Measurements from ENCODE around the gene KRTAP4-6.

DNA sequence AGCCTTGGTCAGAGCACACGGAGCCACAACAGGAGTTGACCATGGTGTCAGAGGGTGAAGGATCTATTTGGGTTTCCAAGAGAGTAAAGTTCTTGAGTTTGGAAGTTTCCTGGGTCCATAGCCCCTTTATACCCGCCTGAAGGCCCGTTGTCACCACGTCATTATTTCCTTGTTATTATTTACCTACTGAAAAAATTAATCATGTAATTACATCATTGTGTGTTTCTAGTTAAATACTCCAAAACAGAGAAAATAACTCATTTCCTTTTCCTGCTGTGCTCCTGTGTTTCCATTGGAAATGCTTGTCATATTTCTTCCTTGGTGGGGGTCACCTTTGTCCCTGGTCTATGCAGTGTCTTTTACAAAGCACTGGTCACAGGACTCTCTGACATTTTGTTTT, 42.3 kb downstream of the KRTAP4-6 start, which contains the start of gene KRTAP4-8:
- TF ChIP-seq, protein P1, sequence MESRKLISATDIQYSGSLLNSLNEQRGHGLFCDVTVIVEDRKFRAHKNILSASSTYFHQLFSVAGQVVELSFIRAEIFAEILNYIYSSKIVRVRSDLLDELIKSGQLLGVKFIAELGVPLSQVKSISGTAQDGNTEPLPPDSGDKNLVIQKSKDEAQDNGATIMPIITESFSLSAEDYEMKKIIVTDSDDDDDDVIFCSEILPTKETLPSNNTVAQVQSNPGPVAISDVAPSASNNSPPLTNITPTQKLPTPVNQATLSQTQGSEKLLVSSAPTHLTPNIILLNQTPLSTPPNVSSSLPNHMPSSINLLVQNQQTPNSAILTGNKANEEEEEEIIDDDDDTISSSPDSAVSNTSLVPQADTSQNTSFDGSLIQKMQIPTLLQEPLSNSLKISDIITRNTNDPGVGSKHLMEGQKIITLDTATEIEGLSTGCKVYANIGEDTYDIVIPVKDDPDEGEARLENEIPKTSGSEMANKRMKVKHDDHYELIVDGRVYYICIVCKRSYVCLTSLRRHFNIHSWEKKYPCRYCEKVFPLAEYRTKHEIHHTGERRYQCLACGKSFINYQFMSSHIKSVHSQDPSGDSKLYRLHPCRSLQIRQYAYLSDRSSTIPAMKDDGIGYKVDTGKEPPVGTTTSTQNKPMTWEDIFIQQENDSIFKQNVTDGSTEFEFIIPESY (CRISPR knock-in tag; IDR thresholded peaks at IDR 0.05) = no peak
- no peak for TF ChIP-seq HIVEP1 (CRISPR knock-in tag; IDR thresholded peaks at IDR 0.05)
- no peak for TF ChIP-seq MED8 (CRISPR knock-in tag; IDR thresholded peaks at IDR 0.05; ENCODE audit: insufficient replicate concordance)
- TF ChIP-seq SIX1 (CRISPR knock-in tag; IDR thresholded peaks at IDR 0.05; ENCODE audit: borderline replicate concordance) = no peak
- no peak for TF ChIP-seq SCMH1 (CRISPR knock-in tag; IDR thresholded peaks at IDR 0.05; ENCODE audit: borderline replicate concordance)
- TF ChIP-seq SP2 (CRISPR knock-in tag; IDR thresholded peaks at IDR 0.05) = no peak
- no peak for TF ChIP-seq MXD1 (CRISPR knock-in tag; IDR thresholded peaks at IDR 0.05)
- no peak for TF ChIP-seq CTCF (CRISPR knock-in tag; IDR thresholded peaks at IDR 0.05)
- TF ChIP-seq FOXM1 (CRISPR knock-in tag; IDR thresholded peaks at IDR 0.05) = no peak
- TF ChIP-seq, protein P2, sequence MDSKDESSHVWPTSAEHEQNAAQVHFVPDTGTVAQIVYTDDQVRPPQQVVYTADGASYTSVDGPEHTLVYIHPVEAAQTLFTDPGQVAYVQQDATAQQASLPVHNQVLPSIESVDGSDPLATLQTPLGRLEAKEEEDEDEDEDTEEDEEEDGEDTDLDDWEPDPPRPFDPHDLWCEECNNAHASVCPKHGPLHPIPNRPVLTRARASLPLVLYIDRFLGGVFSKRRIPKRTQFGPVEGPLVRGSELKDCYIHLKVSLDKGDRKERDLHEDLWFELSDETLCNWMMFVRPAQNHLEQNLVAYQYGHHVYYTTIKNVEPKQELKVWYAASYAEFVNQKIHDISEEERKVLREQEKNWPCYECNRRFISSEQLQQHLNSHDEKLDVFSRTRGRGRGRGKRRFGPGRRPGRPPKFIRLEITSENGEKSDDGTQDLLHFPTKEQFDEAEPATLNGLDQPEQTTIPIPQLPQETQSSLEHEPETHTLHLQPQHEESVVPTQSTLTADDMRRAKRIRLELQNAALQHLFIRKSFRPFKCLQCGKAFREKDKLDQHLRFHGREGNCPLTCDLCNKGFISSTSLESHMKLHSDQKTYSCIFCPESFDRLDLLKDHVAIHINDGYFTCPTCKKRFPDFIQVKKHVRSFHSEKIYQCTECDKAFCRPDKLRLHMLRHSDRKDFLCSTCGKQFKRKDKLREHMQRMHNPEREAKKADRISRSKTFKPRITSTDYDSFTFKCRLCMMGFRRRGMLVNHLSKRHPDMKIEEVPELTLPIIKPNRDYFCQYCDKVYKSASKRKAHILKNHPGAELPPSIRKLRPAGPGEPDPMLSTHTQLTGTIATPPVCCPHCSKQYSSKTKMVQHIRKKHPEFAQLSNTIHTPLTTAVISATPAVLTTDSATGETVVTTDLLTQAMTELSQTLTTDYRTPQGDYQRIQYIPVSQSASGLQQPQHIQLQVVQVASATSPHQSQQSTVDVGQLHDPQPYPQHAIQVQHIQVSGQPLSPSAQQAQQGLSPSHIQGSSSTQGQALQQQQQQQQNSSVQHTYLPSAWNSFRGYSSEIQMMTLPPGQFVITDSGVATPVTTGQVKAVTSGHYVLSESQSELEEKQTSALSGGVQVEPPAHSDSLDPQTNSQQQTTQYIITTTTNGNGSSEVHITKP (CRISPR knock-in tag; IDR thresholded peaks at IDR 0.05; ENCODE audit: low read depth) = no peak
- TF ChIP-seq, protein P3, sequence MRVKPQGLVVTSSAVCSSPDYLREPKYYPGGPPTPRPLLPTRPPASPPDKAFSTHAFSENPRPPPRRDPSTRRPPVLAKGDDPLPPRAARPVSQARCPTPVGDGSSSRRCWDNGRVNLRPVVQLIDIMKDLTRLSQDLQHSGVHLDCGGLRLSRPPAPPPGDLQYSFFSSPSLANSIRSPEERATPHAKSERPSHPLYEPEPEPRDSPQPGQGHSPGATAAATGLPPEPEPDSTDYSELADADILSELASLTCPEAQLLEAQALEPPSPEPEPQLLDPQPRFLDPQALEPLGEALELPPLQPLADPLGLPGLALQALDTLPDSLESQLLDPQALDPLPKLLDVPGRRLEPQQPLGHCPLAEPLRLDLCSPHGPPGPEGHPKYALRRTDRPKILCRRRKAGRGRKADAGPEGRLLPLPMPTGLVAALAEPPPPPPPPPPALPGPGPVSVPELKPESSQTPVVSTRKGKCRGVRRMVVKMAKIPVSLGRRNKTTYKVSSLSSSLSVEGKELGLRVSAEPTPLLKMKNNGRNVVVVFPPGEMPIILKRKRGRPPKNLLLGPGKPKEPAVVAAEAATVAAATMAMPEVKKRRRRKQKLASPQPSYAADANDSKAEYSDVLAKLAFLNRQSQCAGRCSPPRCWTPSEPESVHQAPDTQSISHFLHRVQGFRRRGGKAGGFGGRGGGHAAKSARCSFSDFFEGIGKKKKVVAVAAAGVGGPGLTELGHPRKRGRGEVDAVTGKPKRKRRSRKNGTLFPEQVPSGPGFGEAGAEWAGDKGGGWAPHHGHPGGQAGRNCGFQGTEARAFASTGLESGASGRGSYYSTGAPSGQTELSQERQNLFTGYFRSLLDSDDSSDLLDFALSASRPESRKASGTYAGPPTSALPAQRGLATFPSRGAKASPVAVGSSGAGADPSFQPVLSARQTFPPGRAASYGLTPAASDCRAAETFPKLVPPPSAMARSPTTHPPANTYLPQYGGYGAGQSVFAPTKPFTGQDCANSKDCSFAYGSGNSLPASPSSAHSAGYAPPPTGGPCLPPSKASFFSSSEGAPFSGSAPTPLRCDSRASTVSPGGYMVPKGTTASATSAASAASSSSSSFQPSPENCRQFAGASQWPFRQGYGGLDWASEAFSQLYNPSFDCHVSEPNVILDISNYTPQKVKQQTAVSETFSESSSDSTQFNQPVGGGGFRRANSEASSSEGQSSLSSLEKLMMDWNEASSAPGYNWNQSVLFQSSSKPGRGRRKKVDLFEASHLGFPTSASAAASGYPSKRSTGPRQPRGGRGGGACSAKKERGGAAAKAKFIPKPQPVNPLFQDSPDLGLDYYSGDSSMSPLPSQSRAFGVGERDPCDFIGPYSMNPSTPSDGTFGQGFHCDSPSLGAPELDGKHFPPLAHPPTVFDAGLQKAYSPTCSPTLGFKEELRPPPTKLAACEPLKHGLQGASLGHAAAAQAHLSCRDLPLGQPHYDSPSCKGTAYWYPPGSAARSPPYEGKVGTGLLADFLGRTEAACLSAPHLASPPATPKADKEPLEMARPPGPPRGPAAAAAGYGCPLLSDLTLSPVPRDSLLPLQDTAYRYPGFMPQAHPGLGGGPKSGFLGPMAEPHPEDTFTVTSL (CRISPR knock-in tag; IDR thresholded peaks at IDR 0.05; ENCODE audit: borderline replicate concordance) = no peak
- no peak for TF ChIP-seq EP300 (IDR thresholded peaks at IDR 0.05; ENCODE audit: low read depth in 2 of 2, low read length in 2 of 2)
- no peak for TF ChIP-seq EP300 (CRISPR knock-in tag; IDR thresholded peaks at IDR 0.05; ENCODE audit: borderline replicate concordance)
- no peak for TF ChIP-seq KDM5A (IDR thresholded peaks at IDR 0.05; ENCODE audit: borderline replicate concordance, low read length)
